PFSK-1 (cell line): ENCODE results near the gene ADORA3.

Experiments used
- POLR2AphosphoS5 ChIP-seq: IDR thresholded peaks from 2 replicates; pipeline ENCODE4 v1.6.1; 2012; ENCODE audit warnings: low read depth, mild to moderate bottlenecking, control low read depth, low read length, moderate library complexity
- REST ChIP-seq, 2 experiments: IDR thresholded peaks; 2 replicates each; pipeline versions ENCODE4 v1.6.1 to v1.8.0; 2011 to 2012; ENCODE audit warnings: low read depth in 2 of 2, low read length in 2 of 2, control low read depth in 1 of 2, inconsistent platforms in 1 of 2, mild to moderate bottlenecking in 1 of 2, moderate library complexity in 1 of 2; ENCODE audit not compliant: insufficient read depth in 1 of 2
- SIN3A ChIP-seq: IDR thresholded peaks from 2 replicates; pipeline ENCODE4 v1.6.1; 2012; ENCODE audit warnings: mild to moderate bottlenecking, low read length, moderate library complexity, borderline replicate concordance; ENCODE audit not compliant: insufficient read depth
- TAF1 ChIP-seq: IDR thresholded peaks from 2 replicates; pipeline ENCODE4 v1.6.1; 2012; ENCODE audit warnings: low read length, control low read depth, borderline replicate concordance; ENCODE audit not compliant: insufficient read depth

DNA sequence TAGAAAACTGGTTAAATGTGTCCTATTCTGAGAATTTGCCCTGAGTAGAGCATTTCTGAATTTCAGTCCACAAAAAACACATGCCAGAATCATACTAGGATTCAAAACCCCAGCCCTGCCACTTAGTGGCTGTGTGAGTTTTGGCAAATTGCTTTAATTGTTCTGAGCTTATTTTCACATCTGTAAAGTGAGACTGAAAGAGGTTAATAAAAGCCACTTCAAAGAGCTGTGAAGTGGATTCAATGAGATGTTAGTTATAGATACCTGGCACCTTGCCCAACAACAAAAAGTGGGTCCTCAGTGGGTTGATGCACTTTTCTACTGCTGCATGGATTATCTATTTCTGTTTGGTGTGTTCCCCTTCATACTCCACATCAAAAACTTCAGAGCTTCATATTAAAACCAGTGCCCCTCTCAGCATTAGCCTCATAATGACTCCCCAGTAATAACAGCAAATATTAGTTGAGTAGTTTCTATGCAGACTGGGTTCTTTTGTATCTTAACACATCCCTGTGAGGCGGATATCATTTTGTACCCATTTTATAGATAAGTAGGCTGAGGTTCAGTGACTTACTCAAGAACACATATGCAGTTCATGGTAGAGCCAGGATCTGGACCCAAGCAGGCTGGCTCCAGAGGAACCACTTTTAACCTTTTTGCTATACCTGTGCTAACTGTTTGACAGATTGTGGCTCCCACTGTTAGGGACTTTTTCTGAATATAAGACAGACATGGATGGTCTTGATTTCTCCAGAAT is 14.2 kb upstream of the ADORA3 start:
- TF ChIP-seq POLR2AphosphoS5 (no peak), TAF1 (no peak), REST (IDR thresholded peaks at IDR 0.05; ENCODE audit: insufficient read depth in 1 of 2, low read depth in 2 of 2, low read length in 2 of 2) (no peak), SIN3A (no peak)
